MM.1S (cell line): ENCODE measurements around the gene STX1A.

Experiments
- EZH2 ChIP-seq: fragments of 300-600 bp; sonication (generic); optimal IDR thresholded peaks from 2 replicates; pipeline ENCODE3; 2017; ENCODE audit warnings: low read depth, mild to moderate bottlenecking, antibody characterized with exemption, low read length, mixed read lengths
- EZH2phosphoT487 ChIP-seq: fragments of 300-600 bp; sonication (generic); IDR thresholded peaks from 2 replicates; pipeline ENCODE4 v1.6.1; 2018; ENCODE audit warnings: antibody characterized with exemption, low read length

DNA sequence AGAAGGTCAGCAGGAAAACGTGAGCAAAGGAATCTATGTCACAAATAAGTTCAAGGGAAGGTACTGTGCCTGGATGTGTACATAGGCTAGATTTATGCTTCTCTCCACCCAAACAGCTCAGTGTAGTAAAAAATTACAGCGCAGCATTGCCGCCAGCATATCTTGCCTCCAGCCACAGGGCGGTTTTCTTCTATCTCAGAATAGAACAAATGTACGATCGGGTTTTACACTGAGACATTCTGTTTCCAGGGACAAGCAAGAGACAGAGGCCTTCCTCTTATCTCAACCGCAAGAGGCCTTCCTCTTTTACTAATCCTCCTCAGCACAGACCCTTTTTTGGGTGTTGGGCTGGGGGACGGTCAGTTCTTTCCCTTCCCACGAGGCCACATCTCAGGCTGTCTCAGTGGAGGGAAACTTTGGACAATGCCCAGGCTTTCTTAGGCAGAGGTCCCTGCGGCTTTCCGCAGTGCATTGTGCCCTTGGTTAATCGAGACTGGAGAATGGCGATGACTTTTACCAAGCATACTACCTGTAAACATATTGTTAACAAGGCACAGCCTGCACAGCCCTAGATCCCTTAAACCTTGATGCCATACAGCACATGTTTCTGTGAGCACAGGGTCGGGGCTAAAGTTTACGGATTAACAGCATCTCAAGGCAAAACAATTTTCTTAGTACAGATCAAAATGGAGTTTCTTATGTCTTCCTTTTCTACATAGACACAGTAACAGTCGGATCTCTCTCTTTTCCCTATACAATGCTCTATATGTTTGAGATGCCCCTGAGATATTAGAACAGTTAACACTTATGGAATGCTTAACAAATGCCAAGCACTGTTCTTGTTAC is 30.7 kb upstream of the STX1A start:
- TF ChIP-seq EZH2 (no peak), EZH2phosphoT487 (no peak)
